Endothelial cell (in vitro differentiated cells): ENCODE results near the gene CTCF. TPM values are rescaled to one million over a fixed set of nuclear protein-coding genes. Genes with fewer than 3 reads are reported as not detected.

Source experiments
- DNase-seq: peaks from one replicate; pipeline ENCODE4 v3.0.0; 2021; ENCODE audit warnings: low spot score
- H3K27ac Mint-ChIP-seq: one replicate; pipeline ENCODE4 v1.8.0; 2021; ENCODE audit warnings: mixed read lengths, inconsistent platforms; ENCODE audit not compliant: unreplicated experiment
- H3K27me3 Mint-ChIP-seq: one replicate; pipeline ENCODE4 v1.8.0; 2021; ENCODE audit warnings: mild to moderate bottlenecking, moderate library complexity, mixed read lengths, inconsistent platforms; ENCODE audit not compliant: unreplicated experiment
- H3K36me3 Mint-ChIP-seq: one replicate; pipeline ENCODE4 v1.8.0; 2021; ENCODE audit warnings: mild to moderate bottlenecking, low read depth, mixed read lengths, inconsistent platforms; ENCODE audit not compliant: unreplicated experiment
- H3K4me1 Mint-ChIP-seq: one replicate; pipeline ENCODE4 v1.8.0; 2021; ENCODE audit warnings: mild to moderate bottlenecking, mixed read lengths, inconsistent platforms; ENCODE audit not compliant: unreplicated experiment
- H3K4me3 Mint-ChIP-seq: one replicate; pipeline ENCODE4 v1.8.0; 2021; ENCODE audit warnings: mild to moderate bottlenecking, mixed read lengths, inconsistent platforms; ENCODE audit not compliant: unreplicated experiment
- H3K9me3 Mint-ChIP-seq: one replicate; pipeline ENCODE4 v1.8.0; 2021; ENCODE audit warnings: mixed read lengths, inconsistent platforms; ENCODE audit not compliant: unreplicated experiment
- CTCF ChIP-seq: fragments of 200-600 bp; sonication (generic); IDR thresholded peaks from one replicate; pipeline ENCODE4 v1.5.0; 2021; ENCODE audit warnings: antibody characterized with exemption; ENCODE audit not compliant: unreplicated experiment
- total RNA-seq: library from RNA; stranded (reverse); fragmentation: NEBNext Ultra II Directional; extraction: Animal tissue kit (Norgen Biotek cat#: 25700); gene quantifications from one replicate; pipeline ENCODE4 v1.2.1, GENCODE V29; 2021; ENCODE audit not compliant: unreplicated experiment

CTCF gene
- total RNA-seq, 1 donor from 2014 or later: 40.1 TPM

- Mint-ChIP-seq H3K4me3 (no peak overlapping the region), H3K9me3 (no peaks in the 10 kb centered on the region), H3K4me1 (peaks cover 6% of the 10 kb centered on the region), H3K27me3 (peaks cover 29% of the 10 kb centered on the region), H3K27ac (no peak overlapping the region), H3K36me3 (peaks cover 6% of the 10 kb centered on the region)
- DNase-seq: no peak
- TF ChIP-seq CTCF: no peak
Measured at GRCh38 chr16:67656344-67657016, 94.2 kb downstream of the CTCF start.

- H3K4me1 Mint-ChIP-seq: peaks cover 4% of the 10 kb centered on the region
- no peak overlapping the region for H3K4me3 Mint-ChIP-seq
- H3K27ac Mint-ChIP-seq: no peak overlapping the region
- DNase-seq: no peak
- H3K36me3 Mint-ChIP-seq: peaks cover 6% of the 10 kb centered on the region
- H3K9me3 Mint-ChIP-seq: no peaks in the 10 kb centered on the region
- no peak for TF ChIP-seq CTCF
- peaks cover 29% of the 10 kb centered on the region for H3K27me3 Mint-ChIP-seq
Measured at GRCh38 chr16:67657017-67657608, 94.8 kb downstream of the CTCF start.

GRCh38 chr16:67657751-67658518 lies 95.6 kb downstream of the CTCF start:
- Mint-ChIP-seq H3K4me1 (peaks cover 2% of the 10 kb centered on the region), H3K4me3 (no peak overlapping the region), H3K9me3 (no peaks in the 10 kb centered on the region), H3K27me3 (peaks cover 27% of the 10 kb centered on the region), H3K36me3 (peaks cover 6% of the 10 kb centered on the region), H3K27ac (no peak overlapping the region)
- DNase-seq: no peak
- no peak for TF ChIP-seq CTCF

DNA sequence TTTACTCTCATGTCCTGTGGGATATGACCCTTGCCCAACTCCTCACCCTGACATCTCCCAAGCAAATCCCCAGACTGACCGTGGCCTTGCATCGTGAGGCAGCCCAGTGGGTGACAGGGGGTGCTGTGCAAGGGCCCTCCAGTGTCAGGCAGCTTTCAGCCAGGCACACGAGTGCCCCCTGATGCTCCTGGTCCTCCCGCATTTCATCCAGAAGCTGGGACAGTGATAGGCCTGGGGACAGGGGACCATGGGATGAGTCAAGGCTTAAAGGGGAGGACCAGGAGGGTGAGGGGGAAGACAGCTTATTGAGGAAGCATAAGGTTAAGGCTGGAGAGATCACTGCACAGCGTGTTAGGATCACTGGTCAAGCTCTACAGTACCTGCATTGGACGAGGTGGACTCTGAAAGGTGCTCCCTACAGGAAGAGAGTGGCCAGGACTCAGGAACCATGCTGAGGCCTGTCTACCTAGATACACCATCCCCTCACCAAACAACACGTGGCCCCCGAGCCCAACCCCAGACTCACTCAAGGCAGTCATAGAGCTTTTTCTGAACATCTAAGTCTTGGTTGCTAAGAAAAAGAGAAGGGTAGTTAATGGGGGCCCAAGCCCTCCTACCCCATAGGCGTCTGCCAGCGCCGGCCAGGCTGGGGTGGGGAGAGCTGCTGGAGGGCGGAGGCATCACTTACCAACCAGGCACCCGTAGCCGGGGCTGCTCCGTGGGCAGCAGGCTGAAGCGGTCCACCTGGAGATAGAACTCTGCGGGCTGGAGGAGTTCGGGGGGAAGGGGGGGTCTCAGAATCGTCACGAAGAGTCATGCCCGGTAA lies 96.7 kb downstream of the CTCF start:
- peaks cover 7% of the 10 kb centered on the region for H3K36me3 Mint-ChIP-seq
- peaks cover 26% of the 10 kb centered on the region for H3K27me3 Mint-ChIP-seq
- no peak for TF ChIP-seq CTCF

More for the DNA sequence above, 96.7 kb downstream of the CTCF start:
- DNase-seq: no peak
- Mint-ChIP-seq H3K9me3 (no peaks in the 10 kb centered on the region), H3K4me3 (peak overlapping the region; percentile 86), H3K27ac (peak overlapping the region; percentile 24), H3K4me1 (peaks cover 1% of the 10 kb centered on the region)
